DND-41 (cell line): ENCODE measurements around the gene RNASE7.

Experiments
- ATAC-seq: fragments of 200-7000 bp; cut with Tn5 transposase; 3 replicates; pipeline ENCODE4 v1.9.1; 2021; ENCODE audit warnings: low read depth; ENCODE audit not compliant: insufficient read depth
- DNase-seq: peaks from one replicate; pipeline ENCODE4 v3.0.0-alpha.2; 2020
- H2AFZ ChIP-seq: 2 replicates; pipeline ENCODE4 v1.6.0; 2012; ENCODE audit warnings: low read depth, low read length
- H3K27ac ChIP-seq: 2 replicates; pipeline ENCODE4 v1.5.1; 2012; ENCODE audit warnings: low read length, inconsistent platforms
- H3K27me3 ChIP-seq: fragments of 200-600 bp; sonication (generic); 2 replicates; pipeline ENCODE4 v1.6.0; 2012; ENCODE audit warnings: low read length, mild to moderate bottlenecking, inconsistent platforms; ENCODE audit not compliant: insufficient read depth, poor library complexity
- H3K36me3 ChIP-seq: 2 replicates; pipeline ENCODE4 v1.5.1; 2012; ENCODE audit warnings: low read length, inconsistent platforms; ENCODE audit not compliant: insufficient read depth
- H3K4me1 ChIP-seq: 2 replicates; pipeline ENCODE4 v1.5.1; 2012; ENCODE audit warnings: mild to moderate bottlenecking, low read length; ENCODE audit not compliant: insufficient read depth
- H3K4me2 ChIP-seq: 2 replicates; pipeline ENCODE4 v1.6.0; 2012; ENCODE audit warnings: mild to moderate bottlenecking, moderate library complexity, low read length, inconsistent platforms; ENCODE audit not compliant: insufficient read depth
- H3K4me3 ChIP-seq, 2 experiments: fragments of 200-600 bp in 1 of 2; shearing (Covaris generic) in 1 of 2; 2 replicates each; pipeline ENCODE4 v1.5.1; 2012 to 2016; ENCODE audit warnings: inconsistent platforms in 2 of 2, low read length in 2 of 2, mild to moderate bottlenecking in 2 of 2, low read depth in 1 of 2, moderate library complexity in 1 of 2
- H3K79me2 ChIP-seq: 2 replicates; pipeline ENCODE4 v1.6.0; 2012; ENCODE audit warnings: low read length, inconsistent platforms; ENCODE audit not compliant: insufficient read depth
- H3K9ac ChIP-seq: 2 replicates; pipeline ENCODE4 v1.6.0; 2012; ENCODE audit warnings: low read depth, mild to moderate bottlenecking, inconsistent platforms, low read length, moderate library complexity
- H3K9me3 ChIP-seq: 2 replicates; pipeline ENCODE4 v1.5.1; 2012; ENCODE audit warnings: low read length, moderate library complexity, mild to moderate bottlenecking, inconsistent platforms; ENCODE audit not compliant: insufficient read depth, severe bottlenecking
- H4K20me1 ChIP-seq: 2 replicates; pipeline ENCODE4 v1.6.0; 2012; ENCODE audit warnings: low read length; ENCODE audit not compliant: insufficient read depth
- EZH2 ChIP-seq: IDR thresholded peaks from 3 replicates; pipeline ENCODE4 v1.6.1; 2012; ENCODE audit warnings: borderline replicate concordance, low read depth, mild to moderate bottlenecking, moderate library complexity, low read length, inconsistent platforms; ENCODE audit not compliant: severe bottlenecking
- TF ChIP-seq, protein P1 (sequence below): IDR thresholded peaks from 2 replicates; pipeline ENCODE4 v1.5.1; 2012; ENCODE audit warnings: borderline replicate concordance, low read length, moderate library complexity, mild to moderate bottlenecking; ENCODE audit not compliant: poor library complexity, severe bottlenecking; ENCODE audit errors: extremely low read depth

RNASE7 gene

GRCh38 chr14:20997564-20997963 is 44.6 kb upstream of the RNASE7 start:
- TF ChIP-seq EZH2 = no peak
- TF ChIP-seq, protein P1, sequence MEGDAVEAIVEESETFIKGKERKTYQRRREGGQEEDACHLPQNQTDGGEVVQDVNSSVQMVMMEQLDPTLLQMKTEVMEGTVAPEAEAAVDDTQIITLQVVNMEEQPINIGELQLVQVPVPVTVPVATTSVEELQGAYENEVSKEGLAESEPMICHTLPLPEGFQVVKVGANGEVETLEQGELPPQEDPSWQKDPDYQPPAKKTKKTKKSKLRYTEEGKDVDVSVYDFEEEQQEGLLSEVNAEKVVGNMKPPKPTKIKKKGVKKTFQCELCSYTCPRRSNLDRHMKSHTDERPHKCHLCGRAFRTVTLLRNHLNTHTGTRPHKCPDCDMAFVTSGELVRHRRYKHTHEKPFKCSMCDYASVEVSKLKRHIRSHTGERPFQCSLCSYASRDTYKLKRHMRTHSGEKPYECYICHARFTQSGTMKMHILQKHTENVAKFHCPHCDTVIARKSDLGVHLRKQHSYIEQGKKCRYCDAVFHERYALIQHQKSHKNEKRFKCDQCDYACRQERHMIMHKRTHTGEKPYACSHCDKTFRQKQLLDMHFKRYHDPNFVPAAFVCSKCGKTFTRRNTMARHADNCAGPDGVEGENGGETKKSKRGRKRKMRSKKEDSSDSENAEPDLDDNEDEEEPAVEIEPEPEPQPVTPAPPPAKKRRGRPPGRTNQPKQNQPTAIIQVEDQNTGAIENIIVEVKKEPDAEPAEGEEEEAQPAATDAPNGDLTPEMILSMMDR = no peak

GRCh38 chr14:20998139-20998538 is 44.0 kb upstream of the RNASE7 start:
- Histone ChIP-seq H3K9me3 (no peaks in the 10 kb centered on the region), H4K20me1 (peaks cover 4% of the 10 kb centered on the region; the same call in 1 of the 2 replicates), H3K36me3 (peaks cover 42% of the 10 kb centered on the region), H3K4me2 (no peak overlapping the region), H3K79me2 (no peaks in the 10 kb centered on the region), H3K9ac (no peak overlapping the region), H3K4me1 (no peaks in the 10 kb centered on the region), H2AFZ (no peak overlapping the region), H3K4me3 (no peak overlapping the region), H3K27ac (no peak overlapping the region), H3K27me3 (no peaks in the 10 kb centered on the region)
- DNase-seq (no peak), ATAC-seq (0 out of 3 replicates have a peak, but pooled peaks have one; percentile 12)
- no peak for TF ChIP-seq EZH2
- TF ChIP-seq, protein P1 = no peak

More at GRCh38 chr14:20997564-20997963, 44.6 kb upstream of the RNASE7 start:
- Histone ChIP-seq H2AFZ (no peak overlapping the region), H3K79me2 (0 out of 2 replicates have a peak, but pooled peaks cover 1% of the 10 kb centered on the region), H3K27me3 (no peaks in the 10 kb centered on the region), H3K4me3 (no peak overlapping the region), H3K4me1 (no peaks in the 10 kb centered on the region), H3K9ac (no peak overlapping the region), H3K36me3 (peaks cover 48% of the 10 kb centered on the region), H4K20me1 (peaks cover 4% of the 10 kb centered on the region; the same call in 1 of the 2 replicates), H3K27ac (no peak overlapping the region), H3K9me3 (no peaks in the 10 kb centered on the region), H3K4me2 (no peak overlapping the region)
- DNase-seq (peak; percentile 20), ATAC-seq (peak; percentile 64)

GRCh38 chr14:20998674-20999366 is 43.3 kb upstream of the RNASE7 start, which contains the start of gene SLC39A2:
TSS of gene SLC39A2 (plus strand) at chr14:20999293. CDS start at chr14:20999447, 154 bp downstream.
- no peak for DNase-seq
- ATAC-seq = peak; percentile 50; the same call in 1 of the 3 replicates
- Histone ChIP-seq H3K27me3 (no peaks in the 10 kb centered on the region), H3K79me2 (no peaks in the 10 kb centered on the region), H4K20me1 (peaks cover 4% of the 10 kb centered on the region; the same call in 1 of the 2 replicates), H3K36me3 (peaks cover 36% of the 10 kb centered on the region), H2AFZ (no peak within 1 kb of the TSS), H3K9me3 (no peaks in the 10 kb centered on the region), H3K4me3 (no peak within 1 kb of the TSS), H3K4me1 (no peaks in the 10 kb centered on the region), H3K27ac (no peak within 1 kb of the TSS), H3K9ac (no peak within 1 kb of the TSS), H3K4me2 (no peak within 1 kb of the TSS)
- no peak for TF ChIP-seq EZH2
- TF ChIP-seq, protein P1 = no peak

DNA sequence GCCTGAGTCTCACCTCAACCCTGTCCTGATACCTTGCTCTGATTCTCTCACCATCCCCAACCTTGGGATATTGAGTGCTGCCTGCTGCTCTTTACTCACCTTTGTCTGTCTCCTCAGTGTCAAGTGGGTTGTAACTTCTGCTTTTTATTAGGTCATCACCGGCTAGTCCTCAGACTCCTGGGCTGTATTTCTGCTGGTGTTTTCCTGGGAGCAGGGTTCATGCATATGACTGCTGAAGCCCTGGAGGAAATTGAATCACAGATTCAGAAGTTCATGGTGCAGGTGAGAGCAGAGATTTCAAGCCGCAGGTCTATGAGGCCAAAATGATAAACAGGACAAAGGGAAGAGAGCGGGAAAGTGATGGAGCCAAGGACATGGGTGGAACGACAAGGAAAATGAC is 42.6 kb upstream of the RNASE7 start:
- H3K4me2 ChIP-seq = no peak overlapping the region
- H3K4me1 ChIP-seq = no peaks in the 10 kb centered on the region
- H3K36me3 ChIP-seq = peaks cover 29% of the 10 kb centered on the region
- H3K9me3 ChIP-seq = no peaks in the 10 kb centered on the region
- DNase-seq (no peak), ATAC-seq (no peak)
- no peak overlapping the region for H3K27ac ChIP-seq
- TF ChIP-seq, protein P1 = no peak
- TF ChIP-seq EZH2 = no peak
- no peak overlapping the region for H2AFZ ChIP-seq
- H4K20me1 ChIP-seq = peaks cover 4% of the 10 kb centered on the region; the same call in 1 of the 2 replicates
- H3K4me3 ChIP-seq = no peak overlapping the region
- H3K79me2 ChIP-seq = no peaks in the 10 kb centered on the region
- no peak overlapping the region for H3K9ac ChIP-seq
- H3K27me3 ChIP-seq = no peaks in the 10 kb centered on the region
